AG09319 (cell line): ENCODE data around the gene MAPK7.

Source experiments
- DNase-seq: peaks from one replicate; pipeline ENCODE4 v3.0.0-alpha.2; 2010; ENCODE audit warnings: low read depth; ENCODE audit errors: extremely low read depth
- TF ChIP-seq, protein P1 (sequence below): IDR thresholded peaks from 2 replicates; pipeline ENCODE4 v1.5.1; 2011; ENCODE audit warnings: low read depth, mild to moderate bottlenecking, inconsistent platforms, low read length, moderate library complexity

Gene MAPK7

DNA sequence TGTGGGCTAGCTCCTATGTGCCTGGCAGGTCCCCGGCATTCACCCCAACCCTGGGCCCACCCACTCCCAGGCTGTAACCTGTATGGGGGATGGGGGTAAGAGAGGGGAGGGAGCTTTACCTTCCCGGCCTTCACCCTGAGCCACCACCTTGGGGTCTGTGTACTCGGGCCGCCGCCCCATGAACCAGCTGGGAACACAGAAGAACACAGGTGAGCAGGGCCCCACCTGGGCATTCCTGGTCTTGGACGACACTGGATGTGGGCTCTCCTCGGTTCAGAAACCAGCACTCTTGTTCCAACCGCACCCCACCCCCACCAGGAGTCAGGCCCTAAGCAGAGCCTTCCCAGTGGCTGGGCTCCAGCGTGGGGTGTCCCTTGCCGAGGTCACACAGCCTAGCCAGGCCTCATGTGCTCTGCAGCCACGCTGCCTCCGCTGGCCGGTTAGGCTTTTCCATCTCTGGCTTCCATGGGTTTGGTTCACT lies 34.6 kb upstream of the MAPK7 start:
- no peak for DNase-seq
- TF ChIP-seq, protein P1, sequence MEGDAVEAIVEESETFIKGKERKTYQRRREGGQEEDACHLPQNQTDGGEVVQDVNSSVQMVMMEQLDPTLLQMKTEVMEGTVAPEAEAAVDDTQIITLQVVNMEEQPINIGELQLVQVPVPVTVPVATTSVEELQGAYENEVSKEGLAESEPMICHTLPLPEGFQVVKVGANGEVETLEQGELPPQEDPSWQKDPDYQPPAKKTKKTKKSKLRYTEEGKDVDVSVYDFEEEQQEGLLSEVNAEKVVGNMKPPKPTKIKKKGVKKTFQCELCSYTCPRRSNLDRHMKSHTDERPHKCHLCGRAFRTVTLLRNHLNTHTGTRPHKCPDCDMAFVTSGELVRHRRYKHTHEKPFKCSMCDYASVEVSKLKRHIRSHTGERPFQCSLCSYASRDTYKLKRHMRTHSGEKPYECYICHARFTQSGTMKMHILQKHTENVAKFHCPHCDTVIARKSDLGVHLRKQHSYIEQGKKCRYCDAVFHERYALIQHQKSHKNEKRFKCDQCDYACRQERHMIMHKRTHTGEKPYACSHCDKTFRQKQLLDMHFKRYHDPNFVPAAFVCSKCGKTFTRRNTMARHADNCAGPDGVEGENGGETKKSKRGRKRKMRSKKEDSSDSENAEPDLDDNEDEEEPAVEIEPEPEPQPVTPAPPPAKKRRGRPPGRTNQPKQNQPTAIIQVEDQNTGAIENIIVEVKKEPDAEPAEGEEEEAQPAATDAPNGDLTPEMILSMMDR, result no peak

DNA sequence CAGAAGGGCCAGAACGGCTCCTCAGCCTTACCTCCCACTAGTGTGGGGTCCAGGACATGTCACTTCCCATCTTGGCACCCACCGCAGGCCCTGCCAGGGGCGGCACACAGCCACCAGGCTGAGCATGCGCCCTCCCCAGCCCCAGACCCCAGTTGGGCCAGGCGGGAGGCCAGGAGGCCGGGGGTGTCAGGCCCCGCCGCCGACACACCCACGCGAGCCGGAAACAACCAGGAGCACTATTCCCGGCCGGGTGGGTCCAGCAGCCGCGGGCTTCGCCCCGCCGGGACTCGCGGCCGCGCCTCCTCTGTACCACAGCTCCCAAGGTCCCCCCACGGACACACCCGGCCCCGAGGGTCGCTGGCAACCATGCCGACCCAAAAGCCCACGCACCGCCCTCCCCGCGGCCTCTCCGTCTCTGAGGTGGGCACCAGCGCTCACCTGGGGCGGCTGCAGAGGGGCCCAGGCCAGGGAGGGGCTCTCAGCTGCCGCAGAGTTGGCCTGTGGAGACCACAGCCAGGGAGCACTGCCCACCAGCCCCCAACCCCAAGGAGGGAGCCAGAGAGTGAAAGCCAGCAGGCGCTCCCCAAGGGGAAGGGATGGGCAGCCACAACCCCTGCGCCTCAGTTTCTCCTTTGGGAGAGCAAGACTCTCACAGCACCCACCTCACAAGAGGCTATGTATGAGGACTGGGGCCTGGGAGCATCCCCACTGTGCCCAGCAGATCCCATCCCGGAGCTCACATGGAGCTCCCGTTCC lies 33.8 kb upstream of the MAPK7 start:
- no peak for DNase-seq
- TF ChIP-seq, protein P1, result no peak

DNA sequence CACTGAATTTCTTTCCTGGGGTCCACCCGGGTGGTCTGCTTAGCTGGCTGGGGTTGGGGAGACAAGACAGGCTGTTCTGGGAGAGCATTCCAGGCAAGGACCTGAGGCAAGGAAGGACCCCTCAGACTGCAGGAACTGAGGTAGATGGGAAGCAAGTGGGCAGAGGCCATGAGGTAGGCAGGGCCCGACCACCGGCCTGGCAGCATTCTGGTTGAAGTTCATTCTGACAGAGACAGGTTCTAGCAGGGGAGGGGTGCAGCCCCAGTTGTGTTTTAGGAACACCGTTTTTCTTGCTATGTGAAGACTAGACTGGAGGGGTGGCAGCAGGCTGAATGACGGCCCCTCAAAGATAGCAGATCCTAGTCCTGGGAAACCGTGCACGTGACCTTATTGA lies 33.2 kb upstream of the MAPK7 start:
- TF ChIP-seq, protein P1, result no peak
- DNase-seq, result no peak

DNA sequence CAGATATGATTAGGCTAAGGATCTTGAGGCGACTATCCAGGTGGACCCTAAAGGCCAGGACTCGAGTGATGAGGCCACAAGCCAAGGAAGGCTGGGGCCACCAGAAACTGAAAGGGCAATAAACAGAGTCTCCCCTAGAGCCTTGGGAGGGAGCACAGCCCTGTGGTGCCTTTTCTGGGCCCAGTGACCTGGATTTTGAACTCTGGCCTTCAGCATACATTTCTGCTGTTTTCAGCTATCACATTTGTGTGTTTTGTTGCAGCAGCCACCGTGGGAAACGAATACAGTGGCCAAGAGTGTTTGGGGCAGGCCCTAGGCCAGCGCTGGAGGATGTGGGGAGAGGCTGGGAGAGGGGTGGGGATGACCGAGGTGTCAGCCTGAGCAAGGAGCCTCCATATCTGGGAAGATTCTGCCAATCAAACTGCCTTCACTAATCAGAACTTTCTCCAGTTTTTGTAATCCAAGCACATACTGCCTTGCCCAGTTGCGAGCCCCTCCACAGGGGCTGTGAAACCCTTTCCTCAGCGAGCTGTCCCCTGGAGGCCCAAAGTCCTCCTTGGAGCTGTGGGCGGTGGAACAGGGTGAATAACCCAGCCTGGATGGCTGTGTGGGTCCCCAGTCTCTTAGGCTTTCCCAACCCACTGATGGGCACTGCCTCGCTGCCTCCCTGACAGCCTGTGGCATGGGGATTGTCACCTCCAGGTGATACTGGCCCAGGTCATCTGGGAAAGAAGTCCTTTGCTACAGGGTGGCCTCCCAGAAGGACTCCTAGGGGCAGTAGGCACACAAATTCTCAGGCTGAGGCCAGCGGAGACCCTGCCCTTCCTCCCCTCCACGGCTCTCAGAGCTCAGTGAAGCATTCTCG lies 32.6 kb upstream of the MAPK7 start:
- TF ChIP-seq, protein P1, result no peak

DNA sequence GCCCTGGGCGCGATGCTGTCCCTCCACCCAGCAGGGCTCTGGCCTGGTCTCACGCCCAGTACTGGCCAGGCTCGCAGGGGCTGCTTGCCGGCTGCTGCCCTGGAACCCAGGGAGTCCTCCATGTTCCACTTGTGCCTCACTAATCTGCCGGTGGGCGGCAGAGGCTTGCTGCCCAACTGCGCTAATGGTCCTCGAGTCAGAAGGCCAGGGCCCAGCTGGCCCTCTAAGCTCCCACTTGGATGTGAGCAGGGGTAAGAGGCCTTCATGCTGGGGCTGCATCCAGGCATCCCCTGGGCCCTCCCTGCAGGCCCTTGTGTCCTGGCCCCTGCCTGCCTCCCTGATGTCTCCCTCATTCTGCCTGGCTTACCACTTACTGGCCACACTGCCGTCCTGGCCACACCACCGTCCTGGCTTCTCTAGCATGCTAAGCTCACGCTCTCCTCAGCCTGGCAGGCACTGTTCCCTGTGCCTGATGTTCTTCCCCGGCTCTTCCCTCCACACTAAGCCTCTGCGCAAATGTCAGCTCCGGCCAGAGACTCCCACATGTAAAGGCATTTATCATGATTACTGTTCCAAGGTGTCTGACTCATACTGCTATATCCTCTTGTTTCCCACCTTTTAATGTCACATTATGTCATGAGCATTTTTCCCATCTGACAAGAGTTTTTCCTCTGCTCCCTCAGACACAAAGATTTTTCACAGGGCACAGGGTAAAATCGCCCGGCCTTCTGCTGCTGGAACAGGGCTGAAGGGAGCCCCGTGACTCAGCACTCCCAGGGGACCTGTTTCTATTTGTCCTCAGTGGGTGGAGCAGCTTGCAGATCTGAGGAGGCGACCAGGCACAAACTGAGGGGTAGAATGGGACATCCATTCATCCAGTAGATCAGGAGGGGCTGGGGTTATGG lies 31.7 kb upstream of the MAPK7 start:
- TF ChIP-seq, protein P1, result no peak

More for the DNA sequence above, 32.6 kb upstream of the MAPK7 start:
- no peak for DNase-seq

DNA sequence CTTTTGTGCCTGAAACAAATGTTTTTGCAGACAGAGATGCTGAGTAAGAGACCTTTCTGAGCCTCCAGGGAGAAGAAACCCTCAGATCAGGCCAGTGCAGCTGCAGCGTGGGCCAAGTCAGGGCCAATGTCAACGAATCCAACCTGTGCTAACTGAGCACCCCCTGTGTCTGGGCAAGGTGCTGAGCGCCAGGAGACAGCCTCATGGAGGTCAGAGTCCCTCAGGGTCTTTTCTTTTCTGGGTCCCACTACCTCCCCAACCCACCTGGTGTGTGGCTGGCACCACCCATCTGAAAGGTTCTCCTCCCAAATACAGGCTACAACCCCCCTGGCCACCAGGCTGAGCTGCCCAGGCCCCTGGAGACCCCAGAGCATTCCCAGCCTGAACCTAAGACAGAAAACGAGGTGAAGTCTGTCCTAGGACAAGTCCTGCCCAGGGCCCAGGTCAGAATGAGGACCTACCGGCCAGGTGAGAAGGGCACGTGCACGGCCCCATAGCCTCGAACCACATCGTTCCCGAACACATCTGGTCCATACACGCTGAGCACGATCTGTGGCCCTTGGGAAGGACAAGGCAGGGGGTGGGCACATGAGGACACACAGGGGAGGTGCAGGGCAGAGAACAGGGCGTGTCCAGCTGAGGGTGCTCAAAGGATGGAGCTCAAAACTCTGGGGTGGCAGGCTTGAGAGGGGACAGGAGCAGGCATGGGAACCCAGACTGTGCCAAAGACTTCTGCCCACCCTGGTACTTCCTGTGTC lies 30.8 kb upstream of the MAPK7 start:
- no peak for DNase-seq
- TF ChIP-seq, protein P1, result no peak

More for the DNA sequence above, 31.7 kb upstream of the MAPK7 start:
- DNase-seq, result peak; percentile 44
